GM18868 (cell line): ENCODE results near the gene PTCRA.

Experiments used
- ATAC-seq: cut with Tn5 transposase; IDR thresholded peaks from one replicate; pipeline ENCODE4 v1.9.1; 2021; ENCODE audit warnings: mild to moderate bottlenecking, moderate library complexity; ENCODE audit not compliant: unreplicated experiment

Gene PTCRA

GRCh38 chr6:42969431-42969830 lies 53.6 kb downstream of the PTCRA start:
- ATAC-seq: no peak

GRCh38 chr6:42969934-42970333 lies 54.1 kb downstream of the PTCRA start:
- no peak for ATAC-seq

- no peak for ATAC-seq
These were observed 55.2 kb downstream of the PTCRA start for GRCh38 chr6:42970871-42971612.

GRCh38 chr6:42971746-42972327 lies 56.0 kb downstream of the PTCRA start:
- ATAC-seq: no peak

GRCh38 chr6:42973926-42974325 lies 58.1 kb downstream of the PTCRA start:
- ATAC-seq: no peak

DNA sequence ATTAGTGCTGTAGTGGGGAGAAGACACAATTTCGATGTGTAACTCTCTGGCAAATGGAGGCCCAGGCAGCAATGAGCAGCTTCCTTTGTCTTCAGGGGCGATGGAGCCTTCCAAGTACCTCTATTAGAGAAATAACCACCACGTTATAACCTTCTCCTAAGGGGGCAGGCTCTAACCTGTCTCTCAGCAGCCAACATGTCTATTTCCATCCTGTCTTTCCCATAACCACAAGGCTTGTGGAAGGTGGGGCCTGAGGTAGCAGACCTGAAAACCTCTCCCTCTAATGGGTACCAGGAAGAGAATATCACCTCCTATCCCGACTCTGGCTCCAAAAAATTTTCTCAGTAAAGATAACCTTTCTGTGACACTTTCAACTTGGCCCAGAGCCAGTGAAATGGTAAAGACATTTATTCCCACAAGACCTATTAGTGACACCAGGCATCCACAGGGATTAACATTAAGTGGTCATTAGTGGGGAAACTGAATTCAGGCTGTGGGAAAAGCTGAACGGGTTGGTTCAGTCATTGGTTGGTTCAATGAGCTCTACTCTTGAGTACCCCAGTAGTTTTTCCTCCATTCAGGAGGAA lies 59.2 kb downstream of the PTCRA start:
- no peak for ATAC-seq
